PC-3 (cell line): Measurements from ENCODE around the gene EEPD1.

Experiments used
- CTCF ChIP-seq: fragments of 300-600 bp; sonication (generic); conservative IDR thresholded peaks from 2 replicates; pipeline ENCODE4 v1.5.1; 2017; ENCODE audit warnings: antibody characterized with exemption, low read depth, mild to moderate bottlenecking, low read length
- EZH2 ChIP-seq: fragments of 300-600 bp; sonication (generic); IDR thresholded peaks from one replicate; pipeline ENCODE4 v1.6.1; 2017; ENCODE audit warnings: antibody characterized with exemption, mild to moderate bottlenecking, low read length; ENCODE audit not compliant: unreplicated experiment

GRCh38 chr7:36296284-36296683, 143.2 kb downstream of the EEPD1 start:
- no peak for TF ChIP-seq EZH2
- no peak for TF ChIP-seq CTCF
